PC-3 (cell line): ENCODE measurements around the gene KRTAP13-1. TPM values are rescaled to one million over a fixed set of nuclear protein-coding genes. Genes with fewer than 3 reads are reported as not detected.

Experiments
- ATAC-seq: fragments of 200-7000 bp; cut with Tn5 transposase; 2 replicates; pipeline ENCODE4 v1.9.1; 2020; ENCODE audit warnings: mild to moderate bottlenecking, moderate library complexity
- BruUV-seq: library from RNA; stranded (reverse); fragments of 400-500 nt; replicated peaks from 2 replicates; lab custom pipeline; 2021; lab: Mats Ljungman, UMichigan
- CTCF ChIA-PET: fragments of 300-600 bp; sonication (Branson Sonifier 250); formaldehyde crosslinking; loops from one replicate; lab custom pipeline; 2022; ENCODE audit warnings: antibody characterized with exemption; lab: Charles Lee
- POLR2A ChIA-PET: fragments of 300-600 bp; sonication (Branson Sonifier 250); formaldehyde crosslinking; loops from one replicate; lab custom pipeline; 2022; ENCODE audit warnings: antibody characterized with exemption; ENCODE audit not compliant: unreplicated experiment; lab: Charles Lee
- DNase-seq: peaks from one replicate; pipeline ENCODE4 v3.0.0-alpha.2; 2015
- H2AFZ ChIP-seq: fragments of 300-600 bp; sonication (generic); 2 replicates; pipeline ENCODE4 v1.6.0; 2016; ENCODE audit warnings: antibody characterized with exemption, low read length
- H3F3A ChIP-seq: fragments of 300-600 bp; sonication (generic); one replicate; pipeline ENCODE4 v1.6.0; 2017; ENCODE audit warnings: antibody characterized with exemption, low read length, control low read depth, mild to moderate bottlenecking; ENCODE audit not compliant: unreplicated experiment
- H3K27ac ChIP-seq: fragments of 300-600 bp; sonication (generic); 2 replicates; pipeline ENCODE4 v1.5.1; 2016; ENCODE audit warnings: mild to moderate bottlenecking, low read length
- H3K27me3 ChIP-seq: fragments of 300-600 bp; sonication (generic); 2 replicates; pipeline ENCODE4 v1.6.1; 2016; ENCODE audit warnings: low read length, mixed read lengths
- H3K36me3 ChIP-seq: fragments of 300-600 bp; sonication (generic); 2 replicates; pipeline ENCODE4 v1.6.1; 2016; ENCODE audit warnings: low read depth, mixed run types, low read length, mixed read lengths
- H3K4me1 ChIP-seq: fragments of 300-600 bp; sonication (generic); 2 replicates; pipeline ENCODE4 v1.5.1; 2016; ENCODE audit warnings: low read length; ENCODE audit not compliant: insufficient read depth
- H3K4me2 ChIP-seq: fragments of 300-600 bp; sonication (generic); 2 replicates; pipeline ENCODE4 v1.6.0; 2016; ENCODE audit warnings: low read length
- H3K4me3 ChIP-seq: fragments of 300-600 bp; sonication (generic); 2 replicates; pipeline ENCODE4 v1.5.1; 2016; ENCODE audit warnings: mild to moderate bottlenecking, low read length, mixed read lengths
- H3K79me2 ChIP-seq: fragments of 300-600 bp; sonication (generic); 2 replicates; pipeline ENCODE4 v1.6.1; 2017; ENCODE audit warnings: low read length, mixed read lengths
- H3K9ac ChIP-seq: fragments of 300-600 bp; sonication (generic); 2 replicates; pipeline ENCODE4 v1.6.0; 2016; ENCODE audit warnings: mild to moderate bottlenecking, low read length
- H3K9me2 ChIP-seq: fragments of 300-600 bp; sonication (generic); replicated peaks from 2 replicates; pipeline ENCODE4 v1.6.1; 2016; ENCODE audit warnings: mixed run types, low read length, mixed read lengths
- H3K9me3 ChIP-seq: fragments of 300-600 bp; sonication (generic); 2 replicates; pipeline ENCODE4 v1.6.1; 2016; ENCODE audit warnings: low read length, mixed read lengths
- H4K20me1 ChIP-seq: fragments of 300-600 bp; sonication (generic); 2 replicates; pipeline ENCODE4 v1.6.1; 2016; ENCODE audit warnings: low read length, mixed read lengths
- EZH2 ChIP-seq: fragments of 300-600 bp; sonication (generic); IDR thresholded peaks from one replicate; pipeline ENCODE4 v1.6.1; 2017; ENCODE audit warnings: antibody characterized with exemption, mild to moderate bottlenecking, low read length; ENCODE audit not compliant: unreplicated experiment
- EZH2phosphoT487 ChIP-seq: fragments of 300-600 bp; sonication (generic); IDR thresholded peaks from 2 replicates; pipeline ENCODE4 v1.6.1; 2018; ENCODE audit warnings: mild to moderate bottlenecking, antibody characterized with exemption, low read length, borderline replicate concordance
- intact Hi-C: fragments of 100-400 bp; cut with micrococcal nuclease; formaldehyde crosslinking; loops from 2 replicates; pipeline ENCODE4 v1.9.0; 2023
- total RNA-seq: library from RNA; depleted of rRNA; stranded (reverse); fragments of >200 nt; gene quantifications from 2 replicates; pipeline ENCODE4 v1.2.3, GENCODE V29; 2014
- TF ChIP-seq, protein P1 (sequence below): fragments of 300-600 bp; sonication (generic); conservative IDR thresholded peaks from 2 replicates; pipeline ENCODE4 v1.5.1; 2017; ENCODE audit warnings: antibody characterized with exemption, low read depth, mild to moderate bottlenecking, low read length

KRTAP13-1 gene
- total RNA-seq, 1 experiment from 2014 or later: not detected

DNA sequence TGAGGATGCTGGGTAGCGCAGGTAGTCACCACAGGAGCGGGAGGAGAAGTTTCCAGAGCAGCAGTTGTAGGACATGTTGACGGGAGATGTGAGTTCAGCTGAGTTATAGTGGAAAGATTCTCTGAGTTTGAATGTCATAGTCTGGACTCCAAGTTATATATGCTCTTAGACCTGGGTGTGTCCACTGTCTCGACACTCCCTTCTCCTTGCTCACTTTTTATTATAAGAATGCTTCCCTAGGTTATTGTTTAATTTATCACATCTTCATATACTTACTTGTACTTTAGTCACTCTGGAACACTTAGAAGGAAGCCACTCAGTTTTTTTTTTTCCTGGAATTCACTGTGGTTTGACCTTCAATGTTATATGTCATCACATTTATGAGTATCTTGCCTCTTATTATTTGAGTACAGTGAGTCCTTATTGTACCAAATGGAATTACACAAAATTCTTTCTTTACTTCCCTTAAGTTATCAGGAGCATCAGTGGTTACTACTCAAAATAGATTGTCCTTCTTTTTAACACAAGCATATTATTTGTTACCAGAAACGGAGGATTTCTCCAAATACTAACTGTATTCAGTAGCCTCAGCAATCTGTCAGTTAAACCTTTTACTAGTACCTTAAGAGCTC is 23.6 kb upstream of the KRTAP13-1 start, which contains the start of gene KRTAP13-2:
Gene KRTAP13-2, minus strand, starts transcription at position 133 of the 632 bp plus-strand sequence. Its CDS starts 58 bp downstream, at position 75.
- no peaks in the 10 kb centered on the region for H3F3A ChIP-seq
- H3K36me3 ChIP-seq: no peaks in the 10 kb centered on the region
- intact Hi-C loops: no loop called here
- no peaks in the 10 kb centered on the region for H4K20me1 ChIP-seq
- H3K9me2 ChIP-seq: no peaks in the 10 kb centered on the region
- H3K4me1 ChIP-seq: no peaks in the 10 kb centered on the region
- ATAC-seq (peak; percentile 48), DNase-seq (peak; percentile 45)
- BruUV-seq: no TSS peak
- H3K27ac ChIP-seq: no peak within 1 kb of the TSS
- no peak within 1 kb of the TSS for H3K4me2 ChIP-seq
- ChIA-PET CTCF (interaction anchor here (0.7 kb wide), 1 partner anchor 38 kb away, joined by 5 read pairs; no protein-coding TSS in a partner anchor), POLR2A (no interaction called here)
- no peak within 1 kb of the TSS for H2AFZ ChIP-seq
- no peak within 1 kb of the TSS for H3K4me3 ChIP-seq
- H3K27me3 ChIP-seq: peaks cover 14% of the 10 kb centered on the region
- TF ChIP-seq EZH2phosphoT487: no peak
- TF ChIP-seq, protein P1, sequence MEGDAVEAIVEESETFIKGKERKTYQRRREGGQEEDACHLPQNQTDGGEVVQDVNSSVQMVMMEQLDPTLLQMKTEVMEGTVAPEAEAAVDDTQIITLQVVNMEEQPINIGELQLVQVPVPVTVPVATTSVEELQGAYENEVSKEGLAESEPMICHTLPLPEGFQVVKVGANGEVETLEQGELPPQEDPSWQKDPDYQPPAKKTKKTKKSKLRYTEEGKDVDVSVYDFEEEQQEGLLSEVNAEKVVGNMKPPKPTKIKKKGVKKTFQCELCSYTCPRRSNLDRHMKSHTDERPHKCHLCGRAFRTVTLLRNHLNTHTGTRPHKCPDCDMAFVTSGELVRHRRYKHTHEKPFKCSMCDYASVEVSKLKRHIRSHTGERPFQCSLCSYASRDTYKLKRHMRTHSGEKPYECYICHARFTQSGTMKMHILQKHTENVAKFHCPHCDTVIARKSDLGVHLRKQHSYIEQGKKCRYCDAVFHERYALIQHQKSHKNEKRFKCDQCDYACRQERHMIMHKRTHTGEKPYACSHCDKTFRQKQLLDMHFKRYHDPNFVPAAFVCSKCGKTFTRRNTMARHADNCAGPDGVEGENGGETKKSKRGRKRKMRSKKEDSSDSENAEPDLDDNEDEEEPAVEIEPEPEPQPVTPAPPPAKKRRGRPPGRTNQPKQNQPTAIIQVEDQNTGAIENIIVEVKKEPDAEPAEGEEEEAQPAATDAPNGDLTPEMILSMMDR: no peak
- no peak for TF ChIP-seq EZH2
- no peaks in the 10 kb centered on the region for H3K79me2 ChIP-seq
- no peaks in the 10 kb centered on the region for H3K9me3 ChIP-seq
- H3K9ac ChIP-seq: no peak within 1 kb of the TSS

DNA sequence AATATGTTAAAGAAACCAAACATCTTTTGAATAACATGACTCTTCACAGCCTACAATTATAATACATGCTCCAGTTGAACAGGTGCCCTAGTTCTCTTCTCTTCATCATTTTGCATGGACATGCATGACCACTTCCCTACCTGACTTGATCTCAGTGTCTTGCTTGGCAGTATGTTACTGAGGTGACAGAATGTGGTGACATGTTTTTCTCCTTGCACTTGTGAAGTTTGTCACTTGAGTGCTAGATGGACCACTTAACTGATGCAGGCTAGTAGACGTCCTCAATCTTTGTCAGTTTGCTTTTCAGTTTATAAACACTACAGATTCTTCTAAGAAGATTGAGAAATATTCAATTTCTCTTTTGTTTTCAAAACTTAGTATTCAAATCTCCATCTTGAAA is 13.6 kb upstream of the KRTAP13-1 start:
- no peak for ATAC-seq
- H3F3A ChIP-seq: no peaks in the 10 kb centered on the region
- no peaks in the 10 kb centered on the region for H3K9me2 ChIP-seq
- H3K27ac ChIP-seq: no peak overlapping the region
- H3K4me3 ChIP-seq: no peak overlapping the region
- no peak overlapping the region for H3K4me2 ChIP-seq
- H3K79me2 ChIP-seq: no peaks in the 10 kb centered on the region
- no peak for DNase-seq
- H3K9ac ChIP-seq: no peak overlapping the region
- H4K20me1 ChIP-seq: no peaks in the 10 kb centered on the region
- H3K36me3 ChIP-seq: no peaks in the 10 kb centered on the region
- TF ChIP-seq, protein P1: no peak
- TF ChIP-seq EZH2phosphoT487 (no peak), EZH2 (no peak)
- H3K9me3 ChIP-seq: no peaks in the 10 kb centered on the region
- no peaks in the 10 kb centered on the region for H3K4me1 ChIP-seq
- ChIA-PET POLR2A (no interaction called here), CTCF (no interaction called here)
- intact Hi-C loops: no loop called here
- no TSS peak for BruUV-seq
- H3K27me3 ChIP-seq: peaks cover 20% of the 10 kb centered on the region; the same call in 1 of the 2 replicates
- H2AFZ ChIP-seq: no peak overlapping the region

DNA sequence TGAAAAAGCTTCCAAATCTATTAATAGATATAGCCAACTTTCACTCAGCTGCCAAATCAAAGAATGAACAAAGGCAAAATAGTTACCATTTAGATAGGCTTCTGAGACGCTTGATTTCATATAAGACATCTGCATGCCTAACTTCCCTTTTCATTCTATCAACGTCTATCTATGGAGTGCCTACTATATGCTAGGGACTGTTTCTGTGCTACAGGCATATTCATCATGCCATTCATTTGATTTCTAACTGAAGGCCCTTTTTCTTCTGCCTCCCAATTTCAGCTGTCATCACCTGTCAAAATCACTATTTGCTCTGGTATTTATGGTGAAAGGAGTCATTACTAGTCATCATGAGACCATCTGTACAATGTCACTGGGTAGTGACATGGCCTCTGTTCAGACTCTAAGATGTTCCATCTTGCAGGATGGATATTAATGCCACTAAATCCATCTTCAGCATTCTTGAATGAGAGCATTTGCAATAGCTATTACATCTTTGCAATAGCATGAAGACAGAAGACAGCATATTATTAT is 4.3 kb upstream of the KRTAP13-1 start:
- Histone ChIP-seq H3K27me3 (peaks cover 54% of the 10 kb centered on the region; the same call in 1 of the 2 replicates), H3K4me1 (no peaks in the 10 kb centered on the region), H3K27ac (no peak overlapping the region), H4K20me1 (no peaks in the 10 kb centered on the region), H3K79me2 (no peaks in the 10 kb centered on the region), H3F3A (no peaks in the 10 kb centered on the region), H3K9ac (no peak overlapping the region), H3K9me2 (no peaks in the 10 kb centered on the region), H3K9me3 (no peaks in the 10 kb centered on the region), H3K4me3 (no peak overlapping the region), H2AFZ (no peak overlapping the region), H3K36me3 (no peaks in the 10 kb centered on the region), H3K4me2 (no peak overlapping the region)
- ChIA-PET POLR2A (no interaction called here), CTCF (no interaction called here)
- intact Hi-C loops: no loop called here
- no TSS peak for BruUV-seq
- DNase-seq: peak; percentile 40
- TF ChIP-seq EZH2 (no peak), EZH2phosphoT487 (no peak)
- TF ChIP-seq, protein P1: no peak
- no peak for ATAC-seq
